ENCODE data around the gene SLC5A6. TPM values are rescaled to one million over a fixed set of nuclear protein-coding genes. Genes with fewer than 3 reads are reported as not detected.

The SLC5A6 gene
- polyA plus RNA-seq, 3 donors: 8.1 to 21.7 (median 10.2) TPM

DNA sequence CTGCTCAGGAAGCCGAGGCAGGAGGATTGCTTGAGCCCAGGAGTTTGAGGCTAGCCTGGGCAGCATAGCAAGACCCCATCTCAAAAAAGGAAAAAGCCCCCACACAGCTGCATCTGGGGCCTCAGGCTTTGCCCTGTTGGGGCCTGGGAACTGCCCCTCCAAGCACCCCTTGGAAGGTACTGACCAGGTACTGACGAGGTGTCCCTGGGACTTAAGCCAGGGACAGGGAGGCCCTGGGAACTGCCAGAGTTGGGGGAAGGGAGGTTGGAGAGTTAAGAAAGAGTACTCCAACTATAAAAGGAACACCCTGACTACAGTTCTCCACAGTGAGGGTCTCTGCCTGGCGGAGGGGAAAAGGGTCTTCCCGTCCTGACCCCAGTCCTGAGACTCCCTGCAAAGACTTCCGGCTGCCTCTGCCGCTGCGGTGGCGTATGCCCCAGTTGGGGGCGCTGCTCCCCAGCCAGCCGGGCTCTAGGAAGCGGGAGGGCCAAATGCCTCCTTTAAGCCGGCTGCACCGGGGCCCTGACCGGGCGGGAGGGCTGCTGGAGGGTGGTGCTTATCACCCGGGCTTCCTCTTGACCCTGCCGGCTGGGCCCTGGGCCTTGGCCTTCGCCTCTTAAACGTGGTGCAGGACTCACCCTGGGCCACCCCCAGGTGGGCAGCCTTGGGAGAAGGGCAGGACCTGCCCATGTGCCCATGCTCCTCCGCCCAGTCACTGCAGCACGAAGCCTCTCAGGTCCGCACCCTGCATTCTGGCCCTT lies 38.0 kb upstream of the SLC5A6 start:
- H3K9ac ChIP-seq (ENCODE audit: insufficient read depth, low read length, poor library complexity, severe bottlenecking): no peak overlapping the region
- peak overlapping the region; percentile 51 for H2AFZ ChIP-seq (ENCODE audit: insufficient read depth, low read depth, low read length, poor library complexity, severe bottlenecking)
- peak; percentile 18 to 46 (median 33) for DNase-seq
- peaks cover 0 to under 1% of the 10 kb centered on the region in 2 donors for H3K36me3 ChIP-seq (replicated peaks in 1 of 2; ENCODE audit: control insufficient read depth in 1 of 2, insufficient read depth in 2 of 2, low read length in 2 of 2)
- intact Hi-C loops (cut with micrococcal nuclease): no loop called here
- H3K4me1 ChIP-seq (ENCODE audit: control insufficient read depth in 1 of 2, insufficient read depth in 2 of 2, low read length in 2 of 2): no peaks in the 10 kb centered on the region
- H3K4me1 Mint-ChIP-seq: peaks cover 3% of the 10 kb centered on the region
- peak overlapping the region in 1 of 7 donors; percentile 38 for H3K27ac Mint-ChIP-seq
- no peak overlapping the region for H3K4me3 ChIP-seq (replicated peaks in 1 of 3; ENCODE audit: low read depth in 2 of 3, low read length in 3 of 3)
- H3K36me3 Mint-ChIP-seq: no peaks in the 10 kb centered on the region
- H3K27me3 Mint-ChIP-seq (ENCODE audit: low read depth in 3 of 3): peaks cover 10 to 33% (median 22%) of the 10 kb centered on the region in 3 donors
- H3K9me3 Mint-ChIP-seq: no peaks in the 10 kb centered on the region
- TF ChIP-seq, protein P1, sequence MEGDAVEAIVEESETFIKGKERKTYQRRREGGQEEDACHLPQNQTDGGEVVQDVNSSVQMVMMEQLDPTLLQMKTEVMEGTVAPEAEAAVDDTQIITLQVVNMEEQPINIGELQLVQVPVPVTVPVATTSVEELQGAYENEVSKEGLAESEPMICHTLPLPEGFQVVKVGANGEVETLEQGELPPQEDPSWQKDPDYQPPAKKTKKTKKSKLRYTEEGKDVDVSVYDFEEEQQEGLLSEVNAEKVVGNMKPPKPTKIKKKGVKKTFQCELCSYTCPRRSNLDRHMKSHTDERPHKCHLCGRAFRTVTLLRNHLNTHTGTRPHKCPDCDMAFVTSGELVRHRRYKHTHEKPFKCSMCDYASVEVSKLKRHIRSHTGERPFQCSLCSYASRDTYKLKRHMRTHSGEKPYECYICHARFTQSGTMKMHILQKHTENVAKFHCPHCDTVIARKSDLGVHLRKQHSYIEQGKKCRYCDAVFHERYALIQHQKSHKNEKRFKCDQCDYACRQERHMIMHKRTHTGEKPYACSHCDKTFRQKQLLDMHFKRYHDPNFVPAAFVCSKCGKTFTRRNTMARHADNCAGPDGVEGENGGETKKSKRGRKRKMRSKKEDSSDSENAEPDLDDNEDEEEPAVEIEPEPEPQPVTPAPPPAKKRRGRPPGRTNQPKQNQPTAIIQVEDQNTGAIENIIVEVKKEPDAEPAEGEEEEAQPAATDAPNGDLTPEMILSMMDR (IDR thresholded peaks at IDR 0.05): peak; percentile 69
- H3K27ac ChIP-seq (ENCODE audit: low read depth in 1 of 2, low read length in 2 of 2): no peak overlapping the region
- 14% methylated on average over 18 of the region's 22 CpGs for WGBS (ENCODE audit: insufficient coverage)
- H3K27me3 ChIP-seq (ENCODE audit: control insufficient read depth in 2 of 2, insufficient read depth in 2 of 2, low read length in 2 of 2): peaks cover 0 to 4% of the 10 kb centered on the region in 2 donors
- no peaks in the 10 kb centered on the region for H4K20me1 ChIP-seq (ENCODE audit: insufficient read depth, low read length)
- no peaks in the 10 kb centered on the region for H3K79me2 ChIP-seq (ENCODE audit: insufficient read depth, low read length)
- H3K4me3 Mint-ChIP-seq: peak overlapping the region in 1 of 2 donors; percentile 26
- H3K9me3 ChIP-seq (replicated peaks in 1 of 2; ENCODE audit: control insufficient read depth in 1 of 2, insufficient read depth in 1 of 2, low read length in 2 of 2): no peaks in the 10 kb centered on the region
- no peak overlapping the region for H3K4me2 ChIP-seq (replicated peaks; ENCODE audit: extremely low read depth, low read length, poor library complexity, severe bottlenecking)

DNA sequence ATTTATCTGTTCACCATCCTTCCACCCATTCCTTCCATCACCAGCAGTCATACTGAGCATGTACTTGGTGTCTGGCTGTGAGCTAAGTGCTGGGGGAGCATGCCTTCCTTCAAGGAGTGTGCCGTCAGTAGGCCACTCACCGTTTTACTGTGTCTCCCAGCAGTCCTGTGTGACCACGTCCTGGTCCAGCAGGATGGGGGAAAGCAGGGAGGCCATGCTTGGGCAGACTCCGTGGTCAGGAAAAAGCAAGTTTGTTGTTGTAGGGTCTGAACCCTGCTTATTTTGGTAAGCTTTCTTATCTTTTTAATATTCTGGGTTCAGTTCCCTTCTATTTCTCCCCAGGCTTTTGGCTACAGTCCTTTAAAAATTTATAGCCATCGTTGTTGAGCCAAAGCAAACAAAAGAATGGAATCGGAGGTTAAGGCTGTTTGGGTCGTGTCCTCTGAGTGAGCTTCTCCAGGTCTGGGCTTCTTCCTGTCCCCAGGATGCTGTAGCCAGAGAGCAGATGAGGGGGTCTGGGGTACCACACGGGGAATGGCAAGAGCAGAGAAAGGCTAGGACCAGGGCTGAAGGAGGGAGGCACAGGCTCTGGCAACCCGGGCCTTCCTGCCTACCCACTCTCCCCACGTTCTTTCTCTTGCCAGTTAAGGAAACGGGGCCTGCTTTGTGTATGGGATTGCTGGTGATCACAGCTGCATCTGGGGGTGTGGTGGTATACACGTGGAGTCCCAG lies 37.3 kb upstream of the SLC5A6 start:
- H3K9me3 ChIP-seq (replicated peaks in 1 of 2; ENCODE audit: control insufficient read depth in 1 of 2, insufficient read depth in 1 of 2, low read length in 2 of 2): no peaks in the 10 kb centered on the region
- H3K4me1 ChIP-seq (ENCODE audit: control insufficient read depth in 1 of 2, insufficient read depth in 2 of 2, low read length in 2 of 2): no peaks in the 10 kb centered on the region
- peak overlapping the region; percentile 51 for H2AFZ ChIP-seq (ENCODE audit: insufficient read depth, low read depth, low read length, poor library complexity, severe bottlenecking)
- H3K27me3 Mint-ChIP-seq (ENCODE audit: low read depth in 3 of 3): peaks cover 8 to 29% (median 19%) of the 10 kb centered on the region in 3 donors
- H3K4me2 ChIP-seq (replicated peaks; ENCODE audit: extremely low read depth, low read length, poor library complexity, severe bottlenecking): no peak overlapping the region
- 78% methylated on average over 4 of the region's 12 CpGs for WGBS (ENCODE audit: insufficient coverage)
- TF ChIP-seq, protein P1 (IDR thresholded peaks at IDR 0.05): no peak
- peaks cover 1 to 6% of the 10 kb centered on the region in 2 donors for H3K36me3 Mint-ChIP-seq
- H3K4me3 ChIP-seq (replicated peaks in 1 of 3; ENCODE audit: low read depth in 2 of 3, low read length in 3 of 3): no peak overlapping the region
- intact Hi-C loops (cut with micrococcal nuclease): no loop called here
- no peaks in the 10 kb centered on the region for H4K20me1 ChIP-seq (ENCODE audit: insufficient read depth, low read length)
- no peak for DNase-seq
- no peaks in the 10 kb centered on the region for H3K9me3 Mint-ChIP-seq
- H3K4me1 Mint-ChIP-seq: peaks cover 3% of the 10 kb centered on the region
- no peak overlapping the region for H3K9ac ChIP-seq (ENCODE audit: insufficient read depth, low read length, poor library complexity, severe bottlenecking)
- H3K27ac Mint-ChIP-seq: no peak overlapping the region
- H3K79me2 ChIP-seq (ENCODE audit: insufficient read depth, low read length): no peaks in the 10 kb centered on the region
- H3K4me3 Mint-ChIP-seq: no peak overlapping the region
- H3K36me3 ChIP-seq (replicated peaks in 1 of 2; ENCODE audit: control insufficient read depth in 1 of 2, insufficient read depth in 2 of 2, low read length in 2 of 2): peaks cover 2 to 8% of the 10 kb centered on the region in 2 donors
- H3K27me3 ChIP-seq (ENCODE audit: control insufficient read depth in 2 of 2, insufficient read depth in 2 of 2, low read length in 2 of 2): peaks cover 0 to 4% of the 10 kb centered on the region in 2 donors
- no peak overlapping the region for H3K27ac ChIP-seq (ENCODE audit: low read depth in 1 of 2, low read length in 2 of 2)

Measured in CD14-positive monocyte (primary cell).